HG03432 (cell line): Measurements from ENCODE around the gene HNF4A.

Source experiments
- ATAC-seq: cut with Tn5 transposase; IDR thresholded peaks from one replicate; pipeline ENCODE4 v1.9.1; 2021; ENCODE audit warnings: mild to moderate bottlenecking, moderate library complexity; ENCODE audit not compliant: unreplicated experiment

The HNF4A gene

GRCh38 chr20:44392088-44392775 is 36.7 kb downstream of the HNF4A start:
- no peak for ATAC-seq

GRCh38 chr20:44392776-44393607 is 37.5 kb downstream of the HNF4A start:
- ATAC-seq: no peak

GRCh38 chr20:44393608-44394451 is 38.3 kb downstream of the HNF4A start:
- ATAC-seq: no peak

DNA sequence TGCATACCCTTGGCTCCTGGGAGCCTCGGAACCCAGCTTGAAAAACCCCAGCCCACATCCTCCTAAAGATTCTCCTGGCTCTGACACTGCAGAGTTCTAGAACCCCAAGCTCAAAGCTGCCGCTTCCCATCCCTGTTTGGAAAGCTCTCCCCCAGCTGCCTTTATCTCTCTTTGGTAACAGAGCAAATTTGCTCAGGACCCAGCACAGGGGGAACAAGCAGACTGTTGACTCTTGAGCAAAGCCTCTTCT is 38.9 kb downstream of the HNF4A start:
- ATAC-seq: no peak

DNA sequence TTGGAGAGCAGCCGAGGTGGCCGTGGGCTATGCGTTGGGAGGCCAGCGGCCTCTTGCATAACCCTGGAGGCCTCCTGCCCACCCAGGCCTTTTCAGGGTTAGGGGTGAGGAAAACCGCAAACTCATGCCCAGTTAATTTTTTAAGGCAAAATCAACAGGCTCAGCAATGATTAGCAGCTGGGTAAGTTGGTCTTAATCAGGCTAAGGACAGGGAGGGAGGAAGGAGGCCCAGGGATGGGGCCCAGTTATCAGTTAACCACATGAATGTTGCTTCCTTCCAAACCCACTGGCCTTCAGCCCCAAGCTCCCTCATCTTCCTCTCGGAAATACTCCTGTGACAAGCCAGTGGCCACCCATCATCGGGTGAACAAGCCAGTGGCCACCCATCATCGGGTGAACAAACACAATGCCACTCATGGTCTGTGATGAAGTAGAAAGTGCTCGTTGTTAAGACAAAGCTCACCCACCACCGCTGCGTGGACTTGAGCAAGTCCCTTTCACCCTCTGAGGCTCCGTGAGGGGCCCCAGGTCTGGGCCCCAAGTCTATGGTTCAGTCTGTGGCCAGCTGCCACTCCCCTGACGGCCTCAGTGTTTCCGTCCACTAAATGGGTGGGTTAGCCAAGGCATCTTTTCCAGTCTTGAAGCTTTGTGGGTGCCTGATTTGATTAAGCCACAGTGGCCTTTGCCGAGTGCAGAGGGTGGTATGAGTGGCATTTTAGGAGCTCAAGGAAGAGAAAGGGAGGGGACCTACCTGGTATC is 39.4 kb downstream of the HNF4A start:
- ATAC-seq: no peak

DNA sequence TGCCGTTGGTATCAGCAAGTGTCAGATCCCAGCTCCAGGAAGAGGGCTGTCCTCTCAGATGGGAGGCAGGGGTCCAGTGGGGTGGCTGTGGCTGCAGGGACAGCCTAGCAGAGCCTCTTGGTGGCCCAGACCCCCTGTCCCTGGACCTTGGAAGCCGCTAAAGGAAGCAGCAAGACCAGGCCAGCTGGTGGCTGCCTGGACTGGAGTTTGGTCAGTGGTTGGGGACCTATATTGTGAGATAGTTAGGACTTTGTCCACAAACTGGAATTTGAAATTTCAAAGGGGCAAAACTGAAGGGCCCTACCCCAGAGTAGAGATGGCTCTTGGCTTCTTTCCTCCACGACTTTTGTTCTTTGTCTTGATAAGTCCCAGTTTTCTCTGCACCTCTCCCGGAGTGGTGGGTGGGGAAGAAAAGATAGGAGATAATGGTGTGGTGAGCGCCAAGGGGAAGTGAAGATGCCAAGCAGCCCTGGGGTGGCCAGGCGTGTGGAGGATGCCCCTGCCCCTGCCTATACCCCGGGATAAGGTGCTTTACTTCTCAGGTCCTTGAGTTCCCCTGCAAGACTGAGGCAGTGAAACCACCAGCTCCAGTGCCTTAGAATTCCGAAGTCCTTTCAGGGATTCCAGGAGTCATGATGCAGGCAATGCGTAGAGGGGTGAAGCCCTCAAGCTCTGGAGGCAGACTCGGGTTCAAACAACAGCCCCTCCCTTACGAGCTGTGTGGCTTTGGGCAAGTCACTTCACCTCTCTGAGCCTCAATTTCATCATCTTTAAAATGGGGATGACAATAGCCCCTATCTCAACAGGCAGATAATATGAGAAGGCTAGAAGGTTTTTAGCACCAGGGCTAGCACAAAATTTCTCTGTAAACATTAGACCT is 40.2 kb downstream of the HNF4A start:
- no peak for ATAC-seq

DNA sequence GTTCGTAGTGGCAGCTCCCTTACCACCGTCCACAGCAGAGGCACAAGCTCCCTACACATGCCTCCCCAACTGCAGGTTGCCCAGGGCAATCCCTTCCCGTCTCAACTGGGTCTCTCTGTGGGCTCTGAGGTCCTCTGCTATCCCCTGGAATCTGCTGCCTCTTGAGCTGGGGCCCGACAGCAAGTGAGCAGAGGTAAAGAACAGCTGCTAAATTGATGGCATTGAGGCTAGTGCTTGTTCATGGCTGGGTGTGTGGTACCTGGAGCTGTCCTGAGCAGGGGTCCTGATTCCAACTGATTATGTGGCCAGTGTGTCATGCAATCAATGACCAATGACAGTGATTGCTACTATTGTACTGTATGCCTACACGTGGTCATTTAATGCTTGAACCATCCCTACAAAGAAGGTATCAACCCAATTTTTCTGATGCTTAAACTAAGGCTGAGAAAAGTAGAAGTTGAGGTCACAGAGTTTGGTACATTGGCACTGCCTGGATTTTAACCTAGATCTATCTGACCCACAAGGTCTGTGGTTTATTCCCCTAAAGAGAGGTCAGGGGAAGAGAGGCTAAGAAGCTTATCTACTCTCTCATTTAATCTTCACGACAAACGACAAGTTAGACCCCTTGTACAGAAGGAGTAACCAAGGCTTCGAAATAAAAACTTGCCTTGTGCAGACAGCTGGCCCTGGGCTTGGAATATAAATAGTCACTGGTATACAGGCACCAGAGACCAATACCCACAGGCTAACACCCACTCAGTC is 41.1 kb downstream of the HNF4A start:
- ATAC-seq: no peak

- ATAC-seq: no peak
Observed at GRCh38 chr20:44398335-44398734, 42.8 kb downstream of the HNF4A start.

DNA sequence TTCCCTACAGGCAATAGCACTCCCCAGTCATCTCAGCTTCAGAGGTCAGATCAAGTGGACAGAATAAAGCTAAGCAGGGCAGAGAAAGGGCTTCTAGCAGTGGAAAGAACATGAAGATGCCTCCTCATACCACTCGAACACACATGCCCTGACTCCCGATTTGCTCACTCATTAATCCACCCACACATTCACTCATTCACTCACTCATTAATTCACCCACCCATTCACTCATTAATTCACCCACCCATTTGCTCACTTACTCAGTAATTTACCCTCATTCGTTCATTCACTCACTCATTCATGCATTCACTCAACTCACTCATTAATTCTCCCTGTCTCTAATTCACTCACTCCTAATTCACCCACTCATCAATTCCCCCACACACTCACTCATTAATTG is 43.9 kb downstream of the HNF4A start:
- no peak for ATAC-seq

DNA sequence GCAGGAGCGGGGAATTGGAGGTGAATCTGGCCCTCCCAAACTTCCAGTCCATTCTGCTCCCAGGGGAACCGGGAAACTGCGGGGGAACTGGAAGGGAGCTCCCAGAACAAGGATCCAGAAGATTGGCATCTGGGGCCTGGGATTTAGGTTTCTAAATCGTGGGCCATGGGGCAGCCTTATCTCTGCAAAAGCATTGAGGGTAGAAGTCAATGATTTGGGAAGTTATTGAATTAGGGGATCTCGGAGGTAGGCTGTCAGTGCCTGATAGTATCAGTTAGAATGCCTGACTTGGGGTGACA is 45.1 kb downstream of the HNF4A start:
- ATAC-seq: no peak

DNA sequence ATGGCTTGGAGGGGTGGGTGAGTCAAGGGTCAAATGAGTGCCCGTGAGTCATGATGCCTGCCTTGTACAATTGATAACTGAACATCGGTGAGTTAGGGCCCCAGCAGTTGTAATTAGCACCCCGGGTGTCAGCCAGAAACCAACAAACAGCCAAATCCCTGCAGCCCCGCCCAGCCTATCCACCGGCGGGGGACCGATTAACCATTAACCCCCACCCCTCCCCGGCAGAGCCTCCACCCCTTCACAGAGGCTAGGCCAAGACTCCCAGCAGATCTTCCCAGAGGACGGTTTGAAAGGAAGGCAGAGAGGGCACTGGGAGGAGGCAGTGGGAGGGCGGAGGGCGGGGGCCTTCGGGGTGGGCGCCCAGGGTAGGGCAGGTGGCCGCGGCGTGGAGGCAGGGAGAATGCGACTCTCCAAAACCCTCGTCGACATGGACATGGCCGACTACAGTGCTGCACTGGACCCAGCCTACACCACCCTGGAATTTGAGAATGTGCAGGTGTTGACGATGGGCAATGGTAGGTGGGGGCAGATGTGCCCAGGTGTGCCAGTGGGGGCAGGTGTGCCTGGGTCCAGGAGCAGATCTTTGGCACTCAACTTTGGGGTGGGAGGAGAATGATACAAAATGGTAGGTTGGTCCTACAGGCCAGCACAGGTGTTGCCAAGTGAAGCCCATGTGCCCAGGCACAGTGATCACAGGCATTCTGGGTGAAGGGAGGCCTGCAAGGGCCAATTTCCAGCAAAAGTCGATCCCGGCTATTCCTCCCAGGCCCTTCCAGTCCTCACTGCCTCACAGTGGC is 45.7 kb downstream of the HNF4A start:
- no peak for ATAC-seq

DNA sequence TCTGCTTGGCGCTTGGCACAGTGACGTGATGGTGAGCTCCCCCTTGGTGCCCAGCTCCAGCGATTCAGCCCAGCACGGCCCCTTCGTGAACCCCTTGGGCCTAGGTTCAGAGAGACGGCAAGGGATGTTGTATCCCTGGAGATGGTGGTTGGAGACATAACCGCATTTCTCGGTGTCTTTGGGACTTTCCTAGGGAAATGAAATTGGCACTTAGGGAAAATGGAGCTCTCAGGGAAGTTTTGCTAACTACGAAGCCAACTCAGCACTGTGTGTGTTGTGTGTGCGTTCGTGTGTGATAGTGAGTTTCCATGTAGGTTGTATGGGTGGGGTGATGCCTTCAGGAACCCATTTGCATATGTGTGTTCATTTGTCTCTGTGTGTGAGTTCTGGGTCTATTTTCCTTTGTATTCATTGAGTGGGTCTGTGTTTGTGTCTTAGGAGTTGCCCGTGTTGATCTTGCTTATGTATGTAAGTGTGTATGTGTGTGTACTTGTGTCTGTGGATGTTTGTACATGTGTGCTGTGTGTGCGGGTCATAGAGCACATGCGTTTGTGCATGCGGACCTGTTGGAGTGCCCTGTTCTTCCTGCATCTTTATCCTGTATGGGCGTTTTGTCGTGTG is 46.4 kb downstream of the HNF4A start:
- ATAC-seq: no peak

DNA sequence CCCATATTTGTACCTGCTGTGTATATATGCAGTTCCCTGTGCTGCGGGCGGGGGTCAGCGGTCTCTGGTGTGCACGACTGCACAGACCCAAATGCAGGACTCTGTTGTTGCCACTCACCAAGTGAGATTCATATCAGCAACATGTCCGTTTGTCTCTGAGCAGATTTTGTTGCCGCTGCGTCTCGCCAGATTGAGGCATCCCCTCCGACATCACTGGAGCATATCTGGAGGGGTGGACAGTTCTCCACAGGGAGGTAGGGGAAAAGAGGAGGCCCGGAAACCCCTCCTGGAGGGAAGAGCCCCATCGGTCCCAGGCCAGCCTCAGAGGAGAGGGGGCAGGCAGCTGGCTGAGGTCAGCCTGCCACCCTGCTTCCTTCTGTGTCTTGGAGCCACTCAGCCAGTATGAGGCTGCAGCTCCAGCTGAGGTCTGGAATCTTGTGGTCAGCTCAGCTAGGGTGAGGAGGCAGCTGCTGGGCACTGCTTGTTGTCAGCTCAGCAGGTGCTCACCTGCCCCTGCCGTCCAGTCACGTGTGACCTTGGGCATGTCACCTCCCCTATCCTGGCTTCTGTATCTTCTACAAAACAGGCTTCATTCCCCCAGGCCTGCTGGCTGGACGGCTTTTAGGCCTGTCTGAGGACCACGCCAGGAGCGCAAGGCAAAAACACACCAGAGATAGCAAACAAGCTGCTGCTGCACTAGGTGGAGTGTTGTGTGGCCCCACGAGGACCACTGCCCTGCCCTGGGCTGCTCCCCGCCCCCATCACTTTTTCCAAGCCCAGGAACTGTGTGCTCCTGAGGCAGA is 47.1 kb downstream of the HNF4A start:
- no peak for ATAC-seq

- ATAC-seq: no peak
Observed at GRCh38 chr20:44403194-44404112, 48.0 kb downstream of the HNF4A start.

DNA sequence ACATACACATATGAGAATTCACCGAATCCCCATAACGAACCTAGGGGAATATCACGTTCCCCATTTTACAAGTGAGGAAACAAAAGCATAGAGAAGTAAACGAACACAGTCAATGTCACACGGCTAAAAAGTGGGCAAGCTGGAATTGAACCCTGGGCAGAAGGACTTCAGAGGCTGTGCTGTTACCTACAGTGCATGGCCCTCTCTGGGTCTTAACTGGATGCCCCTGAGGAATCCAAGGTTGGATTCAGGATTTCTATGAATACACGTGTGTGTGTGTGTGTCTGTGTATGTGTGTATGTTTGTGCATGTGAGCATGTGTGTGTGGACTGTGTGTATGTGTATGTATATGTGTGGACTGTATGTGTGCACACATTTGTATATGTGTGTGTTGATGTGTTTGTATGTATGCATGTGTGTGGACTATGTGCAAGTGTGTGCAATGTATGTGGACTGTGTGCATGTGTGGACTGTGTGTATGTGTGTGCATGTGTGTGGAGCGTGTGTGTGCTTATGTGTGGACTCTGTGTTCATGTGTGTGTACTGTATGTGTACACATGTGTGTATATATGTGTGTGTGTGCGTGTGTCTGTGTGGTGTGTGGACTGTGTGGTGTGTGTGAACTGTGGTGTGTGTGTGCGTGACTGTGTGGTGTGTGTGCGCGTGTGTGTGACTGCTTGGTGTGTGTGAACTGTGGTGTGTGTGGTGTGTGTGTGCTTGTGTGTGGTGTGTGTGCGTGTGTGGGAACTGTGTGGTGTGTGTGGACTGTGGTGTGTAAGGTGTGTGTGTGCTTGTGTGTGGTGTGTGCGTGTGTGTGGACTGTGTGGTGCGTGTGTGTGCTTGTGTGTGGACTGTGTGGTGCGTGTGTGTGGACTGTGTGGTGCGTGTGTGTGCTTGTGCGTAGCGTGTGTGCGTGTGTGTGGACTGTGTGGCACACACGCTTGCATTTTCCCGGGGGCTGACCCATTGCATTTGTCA is 49.0 kb downstream of the HNF4A start:
- no peak for ATAC-seq
